ENCODE measurements around the gene THOC7.

- TF ChIP-seq MAX (IDR thresholded peaks at IDR 0.05; ENCODE audit: low read depth, low read length) (no peak), CTCF (IDR thresholded peaks at IDR 0.05; ENCODE audit: low read depth, low read length) (no peak), POLR2A (IDR thresholded peaks at IDR 0.05; ENCODE audit: extremely low read depth, insufficient read length) (no peak)
Measured at GRCh38 chr3:63877737-63878393, 14.3 kb upstream of the THOC7 start.
